CD4-positive, alpha-beta T cell treated with Interferon gamma for 1 hour (primary cell): ENCODE results near the gene CYB5R4.
"Not testable (repeated sequence)": the region's sequence is repeated elsewhere in the genome, so short reads cannot be mapped to it uniquely, and the experiment has no call there.

Experiments used
- DNase-seq: peaks from one replicate; pipeline ENCODE4 v3.0.0-alpha.2; 2020

CYB5R4 gene

GRCh38 chr6:83914953-83915352, 55.5 kb downstream of the CYB5R4 start:
- DNase-seq, result no peak

- DNase-seq, result no peak
These were observed 57.5 kb downstream of the CYB5R4 start for GRCh38 chr6:83917001-83917400.

- DNase-seq, result no peak
These were observed 60.5 kb downstream of the CYB5R4 start for GRCh38 chr6:83920017-83920416.

- no peak for DNase-seq
These were observed 61.8 kb downstream of the CYB5R4 start for GRCh38 chr6:83921315-83921714.

GRCh38 chr6:83927470-83927869, 68.0 kb downstream of the CYB5R4 start:
- DNase-seq, result no peak

GRCh38 chr6:83928286-83928685, 68.8 kb downstream of the CYB5R4 start:
- no peak for DNase-seq

GRCh38 chr6:83946201-83946833, 86.8 kb downstream of the CYB5R4 start:
- DNase-seq, result not testable (repeated sequence)

- DNase-seq, result not testable (repeated sequence)
These were observed 88.5 kb downstream of the CYB5R4 start for GRCh38 chr6:83947983-83948382.

- DNase-seq, result no peak
These were observed 89.4 kb downstream of the CYB5R4 start for GRCh38 chr6:83948851-83949250.

- DNase-seq, result not testable (repeated sequence)
These were observed 91.9 kb downstream of the CYB5R4 start for GRCh38 chr6:83951423-83951822.

GRCh38 chr6:83952830-83953229, 93.3 kb downstream of the CYB5R4 start:
- no peak for DNase-seq

GRCh38 chr6:83954371-83954770, 94.9 kb downstream of the CYB5R4 start:
- DNase-seq, result no peak

GRCh38 chr6:83958241-83958685, 98.8 kb downstream of the CYB5R4 start:
- DNase-seq, result no peak

GRCh38 chr6:83960664-83961063, 101.2 kb downstream of the CYB5R4 start:
- DNase-seq, result no peak

- DNase-seq, result no peak
These were observed 103.1 kb downstream of the CYB5R4 start for GRCh38 chr6:83962582-83962981.

GRCh38 chr6:83966539-83966938, 107.0 kb downstream of the CYB5R4 start:
- no peak for DNase-seq

GRCh38 chr6:83970582-83970981, 111.1 kb downstream of the CYB5R4 start:
- DNase-seq, result no peak

- DNase-seq, result no peak
These were observed 115.0 kb downstream of the CYB5R4 start for GRCh38 chr6:83974409-83975050.

GRCh38 chr6:83976037-83976755, 116.7 kb downstream of the CYB5R4 start:
- no peak for DNase-seq

- DNase-seq, result no peak
These were observed 117.4 kb downstream of the CYB5R4 start for GRCh38 chr6:83976871-83977270.

GRCh38 chr6:83978324-83978734, 118.8 kb downstream of the CYB5R4 start:
- DNase-seq, result no peak

GRCh38 chr6:83978997-83979396, 119.5 kb downstream of the CYB5R4 start:
- no peak for DNase-seq

GRCh38 chr6:83984411-83984810, 124.9 kb downstream of the CYB5R4 start:
- DNase-seq, result no peak

- DNase-seq, result no peak
These were observed 125.8 kb downstream of the CYB5R4 start for GRCh38 chr6:83985308-83985713.
